IMR-90 (cell line): Measurements from ENCODE around the gene PRR5L.

ENCODE experiments used
- FOS ChIP-seq: fragments of 150-350 bp; IDR thresholded peaks from 2 replicates; pipeline ENCODE4 v1.6.1; 2016; ENCODE audit warnings: low read depth, low read length
- POLR2A ChIP-seq: IDR thresholded peaks from 2 replicates; pipeline ENCODE4 v1.6.1; 2012; ENCODE audit warnings: mild to moderate bottlenecking, low read depth, low read length
- RCOR1 ChIP-seq: IDR thresholded peaks from 2 replicates; pipeline ENCODE4 v1.6.1; 2012; ENCODE audit warnings: mild to moderate bottlenecking, low read length, improper control_type of control experiment; ENCODE audit not compliant: insufficient replicate concordance
- RFX5 ChIP-seq: IDR thresholded peaks from 2 replicates; pipeline ENCODE4 v1.8.0; 2012; ENCODE audit warnings: low read depth, mild to moderate bottlenecking, low read length, moderate library complexity
- SMC3 ChIP-seq: fragments of 150-350 bp; IDR thresholded peaks from 2 replicates; pipeline ENCODE4 v1.6.1; 2016; ENCODE audit warnings: low read depth, mild to moderate bottlenecking, antibody characterized with exemption, low read length, moderate library complexity
- TF ChIP-seq, protein P1 (sequence below): conservative IDR thresholded peaks from 2 replicates; pipeline ENCODE4 v1.5.1; 2012; ENCODE audit warnings: mild to moderate bottlenecking, low read depth, low read length, improper control_type of control experiment
- TF ChIP-seq, protein P2 (sequence below): fragments of 150-350 bp; IDR thresholded peaks from 2 replicates; pipeline ENCODE4 v1.6.1; 2016; ENCODE audit warnings: low read depth, mild to moderate bottlenecking, low read length, moderate library complexity, borderline replicate concordance
- TF ChIP-seq, protein P3 (sequence below): fragments of 150-350 bp; IDR thresholded peaks from 2 replicates; pipeline ENCODE4 v1.6.1; 2017; ENCODE audit warnings: mild to moderate bottlenecking, antibody characterized with exemption, low read length, low read depth

GRCh38 chr11:36278531-36279282 is 17.4 kb upstream of the PRR5L start:
- TF ChIP-seq POLR2A (no peak), FOS (no peak), SMC3 (no peak), RCOR1 (no peak), RFX5 (no peak)
- TF ChIP-seq, protein P1, sequence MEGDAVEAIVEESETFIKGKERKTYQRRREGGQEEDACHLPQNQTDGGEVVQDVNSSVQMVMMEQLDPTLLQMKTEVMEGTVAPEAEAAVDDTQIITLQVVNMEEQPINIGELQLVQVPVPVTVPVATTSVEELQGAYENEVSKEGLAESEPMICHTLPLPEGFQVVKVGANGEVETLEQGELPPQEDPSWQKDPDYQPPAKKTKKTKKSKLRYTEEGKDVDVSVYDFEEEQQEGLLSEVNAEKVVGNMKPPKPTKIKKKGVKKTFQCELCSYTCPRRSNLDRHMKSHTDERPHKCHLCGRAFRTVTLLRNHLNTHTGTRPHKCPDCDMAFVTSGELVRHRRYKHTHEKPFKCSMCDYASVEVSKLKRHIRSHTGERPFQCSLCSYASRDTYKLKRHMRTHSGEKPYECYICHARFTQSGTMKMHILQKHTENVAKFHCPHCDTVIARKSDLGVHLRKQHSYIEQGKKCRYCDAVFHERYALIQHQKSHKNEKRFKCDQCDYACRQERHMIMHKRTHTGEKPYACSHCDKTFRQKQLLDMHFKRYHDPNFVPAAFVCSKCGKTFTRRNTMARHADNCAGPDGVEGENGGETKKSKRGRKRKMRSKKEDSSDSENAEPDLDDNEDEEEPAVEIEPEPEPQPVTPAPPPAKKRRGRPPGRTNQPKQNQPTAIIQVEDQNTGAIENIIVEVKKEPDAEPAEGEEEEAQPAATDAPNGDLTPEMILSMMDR: no peak
- TF ChIP-seq, protein P2, sequence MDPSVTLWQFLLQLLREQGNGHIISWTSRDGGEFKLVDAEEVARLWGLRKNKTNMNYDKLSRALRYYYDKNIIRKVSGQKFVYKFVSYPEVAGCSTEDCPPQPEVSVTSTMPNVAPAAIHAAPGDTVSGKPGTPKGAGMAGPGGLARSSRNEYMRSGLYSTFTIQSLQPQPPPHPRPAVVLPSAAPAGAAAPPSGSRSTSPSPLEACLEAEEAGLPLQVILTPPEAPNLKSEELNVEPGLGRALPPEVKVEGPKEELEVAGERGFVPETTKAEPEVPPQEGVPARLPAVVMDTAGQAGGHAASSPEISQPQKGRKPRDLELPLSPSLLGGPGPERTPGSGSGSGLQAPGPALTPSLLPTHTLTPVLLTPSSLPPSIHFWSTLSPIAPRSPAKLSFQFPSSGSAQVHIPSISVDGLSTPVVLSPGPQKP: no peak
- TF ChIP-seq, protein P3, sequence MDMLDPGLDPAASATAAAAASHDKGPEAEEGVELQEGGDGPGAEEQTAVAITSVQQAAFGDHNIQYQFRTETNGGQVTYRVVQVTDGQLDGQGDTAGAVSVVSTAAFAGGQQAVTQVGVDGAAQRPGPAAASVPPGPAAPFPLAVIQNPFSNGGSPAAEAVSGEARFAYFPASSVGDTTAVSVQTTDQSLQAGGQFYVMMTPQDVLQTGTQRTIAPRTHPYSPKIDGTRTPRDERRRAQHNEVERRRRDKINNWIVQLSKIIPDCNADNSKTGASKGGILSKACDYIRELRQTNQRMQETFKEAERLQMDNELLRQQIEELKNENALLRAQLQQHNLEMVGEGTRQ: no peak
